ENCODE data around the gene KREMEN1. TPM values are rescaled to one million over a fixed set of nuclear protein-coding genes. Genes with fewer than 3 reads are reported as not detected.

KREMEN1 gene
- total and polyA plus RNA-seq, 9 of the 15 experiments (the other 6 are each of a cell fraction or from before 2014, with no cell fraction given) = 0.69 to 11.5 (median 4.3) TPM

GRCh38 chr22:29134448-29134847 is 61.6 kb downstream of the KREMEN1 start (continued):
- no peak for TF ChIP-seq NFE2L1 (tag; IDR thresholded peaks at IDR 0.05; ENCODE audit: borderline replicate concordance, low read depth)
- no peak for TF ChIP-seq ZNF212 (CRISPR knock-in tag; IDR thresholded peaks at IDR 0.05)
- TF ChIP-seq, protein P1, sequence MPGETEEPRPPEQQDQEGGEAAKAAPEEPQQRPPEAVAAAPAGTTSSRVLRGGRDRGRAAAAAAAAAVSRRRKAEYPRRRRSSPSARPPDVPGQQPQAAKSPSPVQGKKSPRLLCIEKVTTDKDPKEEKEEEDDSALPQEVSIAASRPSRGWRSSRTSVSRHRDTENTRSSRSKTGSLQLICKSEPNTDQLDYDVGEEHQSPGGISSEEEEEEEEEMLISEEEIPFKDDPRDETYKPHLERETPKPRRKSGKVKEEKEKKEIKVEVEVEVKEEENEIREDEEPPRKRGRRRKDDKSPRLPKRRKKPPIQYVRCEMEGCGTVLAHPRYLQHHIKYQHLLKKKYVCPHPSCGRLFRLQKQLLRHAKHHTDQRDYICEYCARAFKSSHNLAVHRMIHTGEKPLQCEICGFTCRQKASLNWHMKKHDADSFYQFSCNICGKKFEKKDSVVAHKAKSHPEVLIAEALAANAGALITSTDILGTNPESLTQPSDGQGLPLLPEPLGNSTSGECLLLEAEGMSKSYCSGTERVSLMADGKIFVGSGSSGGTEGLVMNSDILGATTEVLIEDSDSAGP (CRISPR knock-in tag; IDR thresholded peaks at IDR 0.05) = no peak

DNA sequence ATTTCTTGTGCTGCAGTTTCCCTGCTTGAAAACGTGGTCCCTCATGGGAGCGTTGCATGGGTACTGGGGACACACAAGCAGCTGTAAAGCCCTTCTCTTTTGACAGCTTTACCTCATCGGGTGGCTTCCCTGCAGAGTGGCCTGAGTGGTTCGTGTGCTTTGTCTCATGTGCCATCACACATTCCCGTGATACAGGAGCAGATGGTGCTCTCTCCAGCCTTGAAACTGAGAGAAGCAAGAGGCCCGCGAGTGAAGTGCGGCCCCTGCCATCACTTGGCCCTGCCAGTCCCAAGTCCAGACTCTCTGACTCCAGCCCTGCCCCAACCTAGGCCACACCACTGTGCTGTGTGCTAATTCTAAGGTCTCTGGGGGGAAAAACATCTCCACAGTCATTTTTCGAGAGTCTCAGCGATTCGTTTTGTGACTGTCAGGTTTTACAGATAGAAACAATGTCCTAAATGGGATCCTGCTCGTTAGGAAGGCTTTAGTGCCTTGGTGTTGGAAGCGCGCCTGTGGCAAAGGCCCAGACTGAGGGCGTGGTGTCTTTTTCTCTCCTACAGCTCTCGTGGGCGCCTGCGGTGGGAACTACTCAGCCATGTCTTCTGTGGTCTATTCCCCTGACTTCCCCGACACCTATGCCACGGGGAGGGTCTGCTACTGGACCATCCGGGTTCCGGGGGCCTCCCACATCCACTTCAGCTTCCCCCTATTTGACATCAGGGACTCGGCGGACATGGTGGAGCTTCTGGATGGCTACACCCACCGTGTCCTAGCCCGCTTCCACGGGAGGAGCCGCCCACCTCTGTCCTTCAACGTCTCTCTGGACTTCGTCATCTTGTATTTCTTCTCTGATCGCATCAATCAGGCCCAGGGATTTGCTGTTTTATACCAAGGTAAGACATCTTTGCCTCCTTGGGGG is 64.2 kb downstream of the KREMEN1 start:
- in situ Hi-C loops (cut with MboI) (no loop called here), intact Hi-C loops (cut with micrococcal nuclease) (no loop called here)
- no TSS peak for BruUV-seq (replicated peaks)
- Histone ChIP-seq H3K9me1 (ENCODE audit: control insufficient read depth, insufficient read depth, low read length) (no peaks in the 10 kb centered on the region), H3K9ac (ENCODE audit: insufficient read depth in 1 of 2, low read depth in 2 of 2, low read length in 2 of 2) (0 out of 4 replicates have a peak overlapping the region, but pooled peaks of 1 of the 2 experiments have one; percentile 17), H2AFZ (ENCODE audit: low read depth, low read length) (no peak overlapping the region), H3K4me1 (replicated peaks in 1 of 2; ENCODE audit: control insufficient read depth in 2 of 2, insufficient read depth in 2 of 2, low read length in 2 of 2) (peaks cover 0 to 3% of the 10 kb centered on the region in 2 experiments; a peak in 1 of 5 replicates), H3K27ac (ENCODE audit: extremely low read depth, low read depth, low read length) (no peak overlapping the region), H4K20me1 (replicated peaks; ENCODE audit: control insufficient read depth, insufficient read depth, low read length) (no peaks in the 10 kb centered on the region), H3K36me3 (ENCODE audit: control insufficient read depth, insufficient read depth, low read length) (peaks cover 10% of the 10 kb centered on the region; the same call in 2 of the 3 replicates), H3K9me3 (replicated peaks; ENCODE audit: control insufficient read depth, insufficient read depth, low read depth, low read length) (no peaks in the 10 kb centered on the region), H3K27me3 (ENCODE audit: control insufficient read depth in 2 of 2, insufficient read depth in 2 of 2, low read length in 2 of 2) (no peaks in the 10 kb centered on the region), H3K4me2 (ENCODE audit: insufficient read depth, low read length) (no peak overlapping the region), H3K4me3 (no peak overlapping the region), H3K79me2 (ENCODE audit: control insufficient read depth, insufficient read depth, low read length) (no peaks in the 10 kb centered on the region)
- ATAC-seq (no peak), FAIRE-seq (no peak), DNase-seq (ENCODE audit: extremely low read depth in 1 of 4, low spot score in 3 of 4) (no peak)
- 66% methylated on average over 25 of the region's 31 CpGs for WGBS (ENCODE audit: insufficient coverage, low coverage, missing lambda C conversion rate)
- CTCF ChIA-PET (ENCODE audit: low intra/inter-chr PET ratio) = no interaction called here
- POLR2A ChIA-PET = interaction anchor here (0.6 kb wide), 1 partner anchor 212 kb away, joined by 4 read pairs; no protein-coding TSS in a partner anchor
- TF ChIP-seq NCOR1 (IDR thresholded peaks at IDR 0.05) (no peak), IRF2 (CRISPR knock-in tag; IDR thresholded peaks at IDR 0.05) (no peak), DACH1 (IDR thresholded peaks at IDR 0.05; ENCODE audit: partially characterized antibody) (no peak), ZNF76 (CRISPR knock-in tag; IDR thresholded peaks at IDR 0.05; ENCODE audit: borderline replicate concordance) (no peak)
- TF ChIP-seq, protein P2, sequence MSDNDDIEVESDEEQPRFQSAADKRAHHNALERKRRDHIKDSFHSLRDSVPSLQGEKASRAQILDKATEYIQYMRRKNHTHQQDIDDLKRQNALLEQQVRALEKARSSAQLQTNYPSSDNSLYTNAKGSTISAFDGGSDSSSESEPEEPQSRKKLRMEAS (CRISPR knock-in tag; IDR thresholded peaks at IDR 0.05) = no peak
